CD4-positive, CD25-positive, alpha-beta regulatory T cell (primary cell): ENCODE data around the gene UBE2Q2. TPM values are rescaled to one million over a fixed set of nuclear protein-coding genes. Genes with fewer than 3 reads are reported as not detected.
A peak's percentile ranks its signal among the peaks of the same experiment; 100 is the strongest.

Source experiments
- ATAC-seq, 2 donors: fragments of 150-1000 bp; cut with Tn5 transposase; one replicate each; pipeline ENCODE4 v1.10.0; 2021; ENCODE audit warnings: low read depth in 2 of 2, moderate number of reproducible peaks in 2 of 2, moderate library complexity in 1 of 2
- DNase-seq, 3 donors: peaks; one replicate each; pipeline versions ENCODE4 v3.0.0 to v3.0.0-alpha.2; 2012 to 2022; ENCODE audit warnings: mixed read lengths in 1 of 3
- H3K27ac ChIP-seq: one replicate; pipeline ENCODE4 v1.7.0; 2013; ENCODE audit warnings: mild to moderate bottlenecking, low read length; ENCODE audit not compliant: insufficient read depth, poor library complexity, severe bottlenecking
- H3K27me3 ChIP-seq: one replicate; pipeline ENCODE4 v1.7.0; 2013; ENCODE audit warnings: low read length; ENCODE audit not compliant: control insufficient read depth, insufficient read depth
- H3K36me3 ChIP-seq: one replicate; pipeline ENCODE4 v1.7.0; 2013; ENCODE audit warnings: mild to moderate bottlenecking, low read length, moderate library complexity; ENCODE audit not compliant: control insufficient read depth, insufficient read depth
- H3K4me1 ChIP-seq: 2 replicates; pipeline ENCODE4 v1.7.0; 2013; ENCODE audit warnings: mild to moderate bottlenecking, low read length; ENCODE audit not compliant: insufficient read depth, control insufficient read depth, poor library complexity, severe bottlenecking
- H3K4me3 ChIP-seq: one replicate; pipeline ENCODE4 v1.7.0; 2013; ENCODE audit warnings: low read depth, mild to moderate bottlenecking, low read length, moderate library complexity
- H3K9me3 ChIP-seq, 2 experiments: 1 replicate in 1 of 2; 2 replicates in 1 of 2; pipeline ENCODE4 v1.7.0; 2013; ENCODE audit warnings: low read length in 2 of 2, mild to moderate bottlenecking in 1 of 2, moderate library complexity in 1 of 2; ENCODE audit not compliant: control insufficient read depth in 2 of 2
- H3K27ac Mint-ChIP-seq, 3 donors: one replicate each; pipeline ENCODE4 v1.8.0; 2020 to 2022; ENCODE audit warnings: mild to moderate bottlenecking in 3 of 3, mixed read lengths in 3 of 3, moderate library complexity in 2 of 3
- H3K27me3 Mint-ChIP-seq: one replicate; pipeline ENCODE4 v1.8.0; 2022; ENCODE audit warnings: mild to moderate bottlenecking, mixed read lengths
- H3K36me3 Mint-ChIP-seq: one replicate; pipeline ENCODE4 v1.8.0; 2020; ENCODE audit warnings: mixed read lengths
- H3K4me1 Mint-ChIP-seq, 4 donors: one replicate each; pipeline ENCODE4 v1.8.0; 2020 to 2022; ENCODE audit warnings: mixed read lengths in 4 of 4, mild to moderate bottlenecking in 1 of 4
- H3K4me3 Mint-ChIP-seq, 4 donors: one replicate each; pipeline ENCODE4 v1.8.0; 2020 to 2022; ENCODE audit warnings: mild to moderate bottlenecking in 4 of 4, mixed read lengths in 4 of 4, moderate library complexity in 3 of 4
- H3K9me3 Mint-ChIP-seq, 7 donors: one replicate each; pipeline ENCODE4 v1.8.0; 2020 to 2022; ENCODE audit warnings: mixed read lengths in 7 of 7, mild to moderate bottlenecking in 3 of 7, moderate library complexity in 2 of 7
- polyA plus RNA-seq, 4 donors: library from polyadenylated mRNA; unstranded; fragments of 300-500 nt; fragmentation: Illumina TruSeq; gene quantifications; one replicate each; pipeline ENCODE4 v1.2.3, GENCODE V29; 2021
- total RNA-seq: library from RNA; stranded (reverse); gene quantifications from one replicate; pipeline ENCODE4 v1.2.3, GENCODE V29; 2022

UBE2Q2 gene
- total and polyA plus RNA-seq, 5 donors from 2014 or later: 27.8 to 32.5 (median 29.5) TPM

GRCh38 chr15:75817138-75817935, 25.9 kb upstream of the UBE2Q2 start:
- H3K4me3 ChIP-seq: no peak overlapping the region
- H3K9me3 ChIP-seq: no peaks in the 10 kb centered on the region
- H3K4me3 Mint-ChIP-seq: no peak overlapping the region
- peak overlapping the region in 1 of 3 donors; percentile 9 for H3K27ac Mint-ChIP-seq
- H3K27me3 Mint-ChIP-seq: peaks cover 13% of the 10 kb centered on the region
- ATAC-seq (no peak), DNase-seq (peak in 1 of 3 donors; percentile 61)
- H3K27me3 ChIP-seq: no peaks in the 10 kb centered on the region
- H3K36me3 Mint-ChIP-seq: no peaks in the 10 kb centered on the region
- H3K4me1 ChIP-seq: no peaks in the 10 kb centered on the region
- no peaks in the 10 kb centered on the region for H3K36me3 ChIP-seq
- no peak overlapping the region for H3K27ac ChIP-seq
- H3K9me3 Mint-ChIP-seq: no peaks in the 10 kb centered on the region
- H3K4me1 Mint-ChIP-seq: peaks cover 5 to 9% (median 6%) of the 10 kb centered on the region in 4 donors

DNA sequence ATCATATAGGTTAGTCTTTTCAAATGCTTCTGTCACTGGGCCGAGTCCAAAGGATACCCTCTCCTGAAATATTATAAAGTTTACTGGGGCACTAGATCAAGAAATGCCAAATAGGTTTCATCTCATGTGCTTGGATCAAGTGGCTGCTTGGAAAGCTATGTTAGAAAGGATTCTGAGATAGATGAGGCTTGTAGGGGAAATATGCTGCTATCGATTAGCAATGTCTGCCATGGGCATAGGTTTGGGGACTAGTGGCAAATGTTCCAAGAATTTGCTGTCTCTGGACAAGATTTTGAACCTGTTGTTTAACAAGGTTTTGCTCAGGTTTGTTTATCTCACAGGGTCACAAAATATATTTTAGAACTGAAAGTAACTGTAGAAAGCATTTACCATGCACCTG, 23.0 kb upstream of the UBE2Q2 start:
- Mint-ChIP-seq H3K9me3 (no peaks in the 10 kb centered on the region), H3K36me3 (no peaks in the 10 kb centered on the region), H3K4me3 (no peak overlapping the region), H3K4me1 (peaks cover 5 to 9% (median 6%) of the 10 kb centered on the region in 4 donors), H3K27me3 (peaks cover 11% of the 10 kb centered on the region), H3K27ac (no peak overlapping the region)
- H3K27ac ChIP-seq: no peak overlapping the region
- no peaks in the 10 kb centered on the region for H3K4me1 ChIP-seq
- ATAC-seq (no peak), DNase-seq (no peak)
- no peaks in the 10 kb centered on the region for H3K9me3 ChIP-seq
- no peak overlapping the region for H3K4me3 ChIP-seq
- no peaks in the 10 kb centered on the region for H3K27me3 ChIP-seq
- no peaks in the 10 kb centered on the region for H3K36me3 ChIP-seq

DNA sequence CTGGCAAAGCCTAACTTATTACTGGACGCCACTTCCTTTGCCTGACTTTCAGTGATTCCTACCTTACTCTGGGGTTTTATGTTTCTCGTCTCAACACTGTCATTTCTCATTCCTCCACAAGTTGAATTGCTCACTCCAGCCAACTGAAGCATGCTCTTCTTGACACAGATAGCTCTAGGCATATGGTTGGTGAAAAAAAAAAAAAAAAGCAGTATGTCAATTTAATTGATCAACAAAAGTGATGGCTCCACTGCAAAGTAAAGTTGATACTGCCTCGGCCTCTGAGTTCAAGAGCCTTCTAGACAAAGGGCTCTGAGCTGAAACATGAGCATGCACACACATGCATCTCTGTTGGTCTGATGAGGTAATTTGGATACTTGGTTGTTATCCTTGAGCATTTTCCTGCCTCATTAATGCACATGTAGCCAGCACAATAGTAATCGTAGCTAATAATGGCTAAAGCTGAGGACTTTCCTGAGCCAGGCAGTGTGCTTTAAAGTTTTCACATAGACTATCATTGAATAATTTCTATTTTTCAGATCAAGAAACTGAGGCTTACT, 21.4 kb upstream of the UBE2Q2 start:
- no peaks in the 10 kb centered on the region for H3K36me3 Mint-ChIP-seq
- H3K27me3 ChIP-seq: peaks cover 5% of the 10 kb centered on the region
- H3K27ac ChIP-seq: no peak overlapping the region
- no peaks in the 10 kb centered on the region for H3K36me3 ChIP-seq
- peaks cover 4 to 6% (median 5%) of the 10 kb centered on the region in 4 donors for H3K4me1 Mint-ChIP-seq
- H3K9me3 ChIP-seq: no peaks in the 10 kb centered on the region
- H3K27me3 Mint-ChIP-seq: peaks cover 6% of the 10 kb centered on the region
- ATAC-seq (no peak), DNase-seq (no peak)
- no peaks in the 10 kb centered on the region for H3K4me1 ChIP-seq
- no peak overlapping the region for H3K27ac Mint-ChIP-seq
- H3K4me3 Mint-ChIP-seq: no peak overlapping the region
- no peak overlapping the region for H3K4me3 ChIP-seq
- no peaks in the 10 kb centered on the region for H3K9me3 Mint-ChIP-seq

- no peak for DNase-seq
- H3K9me3 ChIP-seq: no peaks in the 10 kb centered on the region
- H3K9me3 Mint-ChIP-seq: no peaks in the 10 kb centered on the region
- H3K4me3 Mint-ChIP-seq: no peak overlapping the region
- H3K27ac Mint-ChIP-seq: no peak overlapping the region
- H3K27ac ChIP-seq: no peak overlapping the region
- no peaks in the 10 kb centered on the region for H3K4me1 Mint-ChIP-seq
- peaks cover 6% of the 10 kb centered on the region for H3K27me3 Mint-ChIP-seq
- ATAC-seq: no peak
- no peaks in the 10 kb centered on the region for H3K36me3 ChIP-seq
- peaks cover 5% of the 10 kb centered on the region for H3K27me3 ChIP-seq
- no peaks in the 10 kb centered on the region for H3K36me3 Mint-ChIP-seq
- H3K4me1 ChIP-seq: no peaks in the 10 kb centered on the region
- H3K4me3 ChIP-seq: no peak overlapping the region
These were observed 20.5 kb upstream of the UBE2Q2 start for GRCh38 chr15:75822685-75823278.

DNA sequence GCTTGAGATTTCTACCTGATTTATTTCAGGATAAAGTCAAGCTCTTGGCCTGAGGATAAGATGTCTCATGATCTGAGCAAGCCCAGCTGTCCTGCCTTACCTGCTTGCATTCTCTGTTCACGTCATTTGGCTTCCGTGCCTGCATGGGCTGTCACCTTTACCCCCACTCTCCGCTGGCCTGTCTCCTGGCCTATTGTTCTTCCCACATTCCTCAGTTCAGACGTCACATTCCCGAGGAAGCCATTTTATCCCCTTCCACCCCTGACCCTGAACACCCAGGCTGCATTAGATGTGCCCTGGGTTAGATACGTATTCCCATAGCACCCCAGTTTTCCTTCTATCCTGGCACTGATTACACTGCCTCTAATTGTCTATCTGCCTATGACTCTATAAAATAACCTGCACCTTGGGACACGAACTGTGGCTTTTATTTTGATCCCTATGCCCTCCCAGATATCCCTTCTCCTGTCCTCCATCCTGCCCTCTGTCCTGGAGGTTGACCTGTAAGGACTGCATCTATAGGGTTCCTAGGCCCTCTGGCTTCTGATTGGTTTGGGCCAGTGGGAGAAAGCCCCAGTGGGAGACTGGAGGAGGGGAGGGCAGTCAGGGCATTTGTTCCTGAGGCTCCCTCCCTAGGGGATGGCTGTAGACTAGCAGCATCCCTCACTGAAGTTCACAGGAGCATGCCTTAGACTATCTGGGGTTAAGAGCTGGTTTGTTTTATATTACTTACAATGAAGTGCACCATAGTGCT, 19.2 kb upstream of the UBE2Q2 start:
- Mint-ChIP-seq H3K4me3 (no peak overlapping the region), H3K4me1 (no peaks in the 10 kb centered on the region), H3K27me3 (peaks cover 6% of the 10 kb centered on the region), H3K9me3 (no peaks in the 10 kb centered on the region), H3K36me3 (no peaks in the 10 kb centered on the region), H3K27ac (peak overlapping the region in 1 of 3 donors; percentile 31)
- DNase-seq (no peak), ATAC-seq (no peak)
- no peaks in the 10 kb centered on the region for H3K4me1 ChIP-seq
- peaks cover 5% of the 10 kb centered on the region for H3K27me3 ChIP-seq
- no peak overlapping the region for H3K4me3 ChIP-seq
- no peak overlapping the region for H3K27ac ChIP-seq
- no peaks in the 10 kb centered on the region for H3K9me3 ChIP-seq
- H3K36me3 ChIP-seq: no peaks in the 10 kb centered on the region

DNA sequence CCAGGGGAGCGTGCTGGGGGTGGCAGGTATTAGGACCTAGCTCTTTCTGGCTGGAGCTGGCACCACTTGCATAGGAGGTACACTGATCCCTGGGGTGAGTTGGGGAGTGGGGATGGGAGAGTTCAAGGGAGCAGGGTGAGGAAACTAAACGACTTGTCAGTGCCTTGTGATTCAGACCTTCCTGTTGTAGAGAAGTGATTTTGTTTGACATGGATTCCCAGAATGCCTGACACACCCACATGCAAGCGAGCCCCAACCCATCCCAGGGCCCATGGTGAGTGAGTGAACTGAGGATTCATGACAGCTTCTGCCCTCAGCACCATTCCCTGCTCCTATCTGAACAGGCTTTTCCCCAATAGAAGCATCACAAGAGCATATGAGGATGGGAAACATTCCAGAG, 15.6 kb upstream of the UBE2Q2 start:
- Histone ChIP-seq H3K27ac (no peak overlapping the region), H3K4me3 (no peak overlapping the region), H3K4me1 (no peaks in the 10 kb centered on the region), H3K36me3 (no peaks in the 10 kb centered on the region), H3K27me3 (peaks cover 5% of the 10 kb centered on the region), H3K9me3 (no peaks in the 10 kb centered on the region)
- Mint-ChIP-seq H3K9me3 (no peaks in the 10 kb centered on the region), H3K36me3 (no peaks in the 10 kb centered on the region), H3K27me3 (peaks cover 6% of the 10 kb centered on the region), H3K4me1 (no peaks in the 10 kb centered on the region), H3K4me3 (no peak overlapping the region), H3K27ac (no peak overlapping the region)
- no peak for ATAC-seq
- no peak for DNase-seq

DNA sequence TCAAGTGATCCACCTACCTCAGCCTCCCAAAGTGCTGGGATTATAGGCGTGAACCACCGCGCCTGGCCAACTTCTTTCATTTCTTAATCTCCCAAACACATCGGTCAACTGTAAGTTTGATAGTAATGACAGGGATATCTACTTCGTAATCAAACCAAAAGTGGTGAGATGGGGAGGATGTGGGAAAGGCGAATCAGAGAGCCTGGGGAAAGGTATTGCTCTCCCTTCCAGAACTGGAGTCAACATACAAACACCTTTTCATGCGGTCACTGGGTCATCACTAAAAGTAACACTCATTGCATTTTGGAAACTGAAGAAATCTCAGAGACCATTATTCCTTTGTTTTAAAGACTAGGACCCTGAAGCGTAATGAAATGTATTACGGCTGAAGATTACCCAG, 14.8 kb upstream of the UBE2Q2 start:
- no peak overlapping the region for H3K4me3 ChIP-seq
- H3K4me1 Mint-ChIP-seq: no peaks in the 10 kb centered on the region
- DNase-seq: no peak
- H3K4me1 ChIP-seq: no peaks in the 10 kb centered on the region
- H3K27me3 ChIP-seq: peaks cover 5% of the 10 kb centered on the region
- no peaks in the 10 kb centered on the region for H3K9me3 ChIP-seq
- no peak overlapping the region for H3K27ac ChIP-seq
- H3K4me3 Mint-ChIP-seq: no peak overlapping the region
- H3K27ac Mint-ChIP-seq: no peak overlapping the region
- H3K27me3 Mint-ChIP-seq: peaks cover 6% of the 10 kb centered on the region
- H3K36me3 Mint-ChIP-seq: no peaks in the 10 kb centered on the region
- no peaks in the 10 kb centered on the region for H3K9me3 Mint-ChIP-seq
- no peak for ATAC-seq
- H3K36me3 ChIP-seq: no peaks in the 10 kb centered on the region
